ENCODE data around the gene NKAIN4. TPM values are rescaled to one million over a fixed set of nuclear protein-coding genes. Genes with fewer than 3 reads are reported as not detected.

The NKAIN4 gene
- polyA plus RNA-seq, 1 donor (not counting 4 experiments of a cell fraction or from before 2014, with no cell fraction given), result not detected

GRCh38 chr20:63267691-63268090, 13.4 kb upstream of the NKAIN4 start:
- dilution Hi-C loops (cut with MboI; ENCODE audit: extremely low pct_ligation_motif_present, low sequenced_read_pairs), result no loop called here
- FAIRE-seq (no peak), DNase-seq (ENCODE audit: low read depth, low spot score) (no peak)
- no peak overlapping the region for H2AFZ ChIP-seq (ENCODE audit: control insufficient read depth, low read length)
- H3K79me2 ChIP-seq (ENCODE audit: control insufficient read depth, insufficient read depth, low read length), result peaks cover under 1% of the 10 kb centered on the region
- peaks cover 12% of the 10 kb centered on the region for H3K27me3 ChIP-seq (ENCODE audit: control insufficient read depth, extremely low read depth, insufficient read depth, low read length)
- H4K20me1 ChIP-seq (ENCODE audit: control insufficient read depth, extremely low read depth, insufficient read depth, low read length), result no peaks in the 10 kb centered on the region
- no peaks in the 10 kb centered on the region for H3K9me1 ChIP-seq (ENCODE audit: control insufficient read depth, extremely low read depth, insufficient read depth, low read length)
- no peak overlapping the region for H3K4me2 ChIP-seq (ENCODE audit: control insufficient read depth, extremely low read depth, insufficient read depth, low read depth, low read length)
- no peak for TF ChIP-seq CTCF (optimal IDR thresholded peaks at IDR 0.05 in 1 of 3, IDR thresholded peaks at IDR 0.05 in 1 of 3, conservative IDR thresholded peaks at IDR 0.05 in 1 of 3; ENCODE audit: extremely low read depth in 1 of 3, insufficient read depth in 2 of 3, low read length in 3 of 3)
- no peak for TF ChIP-seq EZH2 (IDR thresholded peaks at IDR 0.05; ENCODE audit: low read length)
- no peaks in the 10 kb centered on the region for H3K36me3 ChIP-seq (ENCODE audit: control insufficient read depth in 2 of 2, extremely low read depth in 1 of 2, insufficient read depth in 2 of 2, low read length in 2 of 2)
- no peaks in the 10 kb centered on the region for H3K9me3 ChIP-seq (ENCODE audit: control insufficient read depth, low read depth, low read length)
- H3K4me1 ChIP-seq (ENCODE audit: control insufficient read depth, extremely low read depth, insufficient read depth, low read length), result peaks cover 16% of the 10 kb centered on the region
- no peak overlapping the region for H3K9ac ChIP-seq (ENCODE audit: control insufficient read depth, extremely low read depth, insufficient read depth, low read length)
- no peak overlapping the region for H3K4me3 ChIP-seq (ENCODE audit: control insufficient read depth in 2 of 3, extremely low read depth in 1 of 3, insufficient read depth in 2 of 3, low read depth in 1 of 3, low read length in 3 of 3)
- H3K27ac ChIP-seq (ENCODE audit: control insufficient read depth, insufficient read depth, low read length), result no peak overlapping the region

- Histone ChIP-seq H4K20me1 (ENCODE audit: control insufficient read depth, extremely low read depth, insufficient read depth, low read length) (no peaks in the 10 kb centered on the region), H2AFZ (ENCODE audit: control insufficient read depth, low read length) (no peak overlapping the region), H3K9me3 (ENCODE audit: control insufficient read depth, low read depth, low read length) (no peaks in the 10 kb centered on the region), H3K9ac (ENCODE audit: control insufficient read depth, extremely low read depth, insufficient read depth, low read length) (no peak overlapping the region), H3K9me1 (ENCODE audit: control insufficient read depth, extremely low read depth, insufficient read depth, low read length) (no peaks in the 10 kb centered on the region), H3K79me2 (ENCODE audit: control insufficient read depth, insufficient read depth, low read length) (no peaks in the 10 kb centered on the region), H3K4me1 (ENCODE audit: control insufficient read depth, extremely low read depth, insufficient read depth, low read length) (peaks cover 11% of the 10 kb centered on the region), H3K36me3 (ENCODE audit: control insufficient read depth in 2 of 2, extremely low read depth in 1 of 2, insufficient read depth in 2 of 2, low read length in 2 of 2) (no peaks in the 10 kb centered on the region), H3K27ac (ENCODE audit: control insufficient read depth, insufficient read depth, low read length) (no peak overlapping the region), H3K4me3 (ENCODE audit: control insufficient read depth in 2 of 3, extremely low read depth in 1 of 3, insufficient read depth in 2 of 3, low read depth in 1 of 3, low read length in 3 of 3) (no peak overlapping the region), H3K27me3 (ENCODE audit: control insufficient read depth, extremely low read depth, insufficient read depth, low read length) (peaks cover 21% of the 10 kb centered on the region), H3K4me2 (ENCODE audit: control insufficient read depth, extremely low read depth, insufficient read depth, low read depth, low read length) (no peak overlapping the region)
- dilution Hi-C loops (cut with MboI; ENCODE audit: extremely low pct_ligation_motif_present, low sequenced_read_pairs), result no loop called here
- TF ChIP-seq EZH2 (IDR thresholded peaks at IDR 0.05; ENCODE audit: low read length) (no peak), CTCF (optimal IDR thresholded peaks at IDR 0.05 in 1 of 3, IDR thresholded peaks at IDR 0.05 in 1 of 3, conservative IDR thresholded peaks at IDR 0.05 in 1 of 3; ENCODE audit: extremely low read depth in 1 of 3, insufficient read depth in 2 of 3, low read length in 3 of 3) (no peak)
- DNase-seq (ENCODE audit: low read depth, low spot score), result no peak
- FAIRE-seq, result no peak
These were observed 11.7 kb upstream of the NKAIN4 start for GRCh38 chr20:63265891-63266515.

All from keratinocyte (primary cell).